Measurements from ENCODE around the gene KCNMB2.

Gene KCNMB2

GRCh38 chr3:178762385-178762784, 226.1 kb downstream of the KCNMB2 start:
- Histone ChIP-seq H3K4me2 (ENCODE audit: low read length) (no peak overlapping the region), H3K4me3 (ENCODE audit: low read length) (no peak overlapping the region), H3K27me3 (ENCODE audit: control insufficient read depth, low read length) (no peaks in the 10 kb centered on the region), H3K9me2 (replicated peaks; ENCODE audit: control insufficient read depth, low read length) (no peaks in the 10 kb centered on the region), H3F3A (ENCODE audit: control insufficient read depth, insufficient read depth) (no peaks in the 10 kb centered on the region), H3K79me2 (ENCODE audit: control insufficient read depth, low read length) (no peaks in the 10 kb centered on the region), H4K20me1 (ENCODE audit: control insufficient read depth, insufficient read depth, low read depth, low read length) (no peaks in the 10 kb centered on the region), H3K27ac (ENCODE audit: low read depth, low read length) (no peak overlapping the region), H3K9me3 (ENCODE audit: control insufficient read depth, insufficient read depth, low read length) (no peaks in the 10 kb centered on the region), H3K36me3 (ENCODE audit: control insufficient read depth, low read length) (no peaks in the 10 kb centered on the region), H3K4me1 (ENCODE audit: control insufficient read depth, low read length) (no peaks in the 10 kb centered on the region)
- TF ChIP-seq EZH2phosphoT487 (IDR thresholded peaks at IDR 0.05; ENCODE audit: borderline replicate concordance, low read length): no peak
- TF ChIP-seq CTCF (IDR thresholded peaks at IDR 0.05; ENCODE audit: low read depth, low read length, poor library complexity, severe bottlenecking): no peak

- Histone ChIP-seq H3K27ac (ENCODE audit: low read depth, low read length) (no peak overlapping the region), H3K9me3 (ENCODE audit: control insufficient read depth, insufficient read depth, low read length) (no peaks in the 10 kb centered on the region), H3K27me3 (ENCODE audit: control insufficient read depth, low read length) (no peaks in the 10 kb centered on the region), H3K4me2 (ENCODE audit: low read length) (no peak overlapping the region), H3K9me2 (replicated peaks; ENCODE audit: control insufficient read depth, low read length) (no peaks in the 10 kb centered on the region), H3K4me1 (ENCODE audit: control insufficient read depth, low read length) (no peaks in the 10 kb centered on the region), H4K20me1 (ENCODE audit: control insufficient read depth, insufficient read depth, low read depth, low read length) (no peaks in the 10 kb centered on the region), H3K4me3 (ENCODE audit: low read length) (no peak overlapping the region), H3K36me3 (ENCODE audit: control insufficient read depth, low read length) (no peaks in the 10 kb centered on the region), H3F3A (ENCODE audit: control insufficient read depth, insufficient read depth) (no peaks in the 10 kb centered on the region), H3K79me2 (ENCODE audit: control insufficient read depth, low read length) (no peaks in the 10 kb centered on the region)
- TF ChIP-seq CTCF (IDR thresholded peaks at IDR 0.05; ENCODE audit: low read depth, low read length, poor library complexity, severe bottlenecking) (no peak), EZH2phosphoT487 (IDR thresholded peaks at IDR 0.05; ENCODE audit: borderline replicate concordance, low read length) (no peak)
Observed at GRCh38 chr3:178765472-178765871, 229.2 kb downstream of the KCNMB2 start.

- Histone ChIP-seq H3K4me2 (ENCODE audit: low read length) (no peak overlapping the region), H3K9me2 (replicated peaks; ENCODE audit: control insufficient read depth, low read length) (no peaks in the 10 kb centered on the region), H3K4me3 (ENCODE audit: low read length) (no peak overlapping the region), H3K36me3 (ENCODE audit: control insufficient read depth, low read length) (no peaks in the 10 kb centered on the region), H3K27me3 (ENCODE audit: control insufficient read depth, low read length) (no peaks in the 10 kb centered on the region), H3F3A (ENCODE audit: control insufficient read depth, insufficient read depth) (no peaks in the 10 kb centered on the region), H3K27ac (ENCODE audit: low read depth, low read length) (no peak overlapping the region), H3K79me2 (ENCODE audit: control insufficient read depth, low read length) (no peaks in the 10 kb centered on the region), H3K9me3 (ENCODE audit: control insufficient read depth, insufficient read depth, low read length) (no peaks in the 10 kb centered on the region), H3K4me1 (ENCODE audit: control insufficient read depth, low read length) (no peaks in the 10 kb centered on the region), H4K20me1 (ENCODE audit: control insufficient read depth, insufficient read depth, low read depth, low read length) (no peaks in the 10 kb centered on the region)
- TF ChIP-seq CTCF (IDR thresholded peaks at IDR 0.05; ENCODE audit: low read depth, low read length, poor library complexity, severe bottlenecking): no peak
- TF ChIP-seq EZH2phosphoT487 (IDR thresholded peaks at IDR 0.05; ENCODE audit: borderline replicate concordance, low read length): no peak
Observed at GRCh38 chr3:178767581-178767980, 231.3 kb downstream of the KCNMB2 start.

Data from DOHH2 (cell line).